GM19467 (cell line): Measurements from ENCODE around the gene CDKN2C.
"Not testable (repeated sequence)": the region's sequence is repeated elsewhere in the genome, so short reads cannot be mapped to it uniquely, and the experiment has no call there.

Experiments used
- ATAC-seq: cut with Tn5 transposase; IDR thresholded peaks from one replicate; pipeline ENCODE4 v1.9.1; 2021; ENCODE audit warnings: mild to moderate bottlenecking, moderate library complexity; ENCODE audit not compliant: unreplicated experiment

The CDKN2C gene

DNA sequence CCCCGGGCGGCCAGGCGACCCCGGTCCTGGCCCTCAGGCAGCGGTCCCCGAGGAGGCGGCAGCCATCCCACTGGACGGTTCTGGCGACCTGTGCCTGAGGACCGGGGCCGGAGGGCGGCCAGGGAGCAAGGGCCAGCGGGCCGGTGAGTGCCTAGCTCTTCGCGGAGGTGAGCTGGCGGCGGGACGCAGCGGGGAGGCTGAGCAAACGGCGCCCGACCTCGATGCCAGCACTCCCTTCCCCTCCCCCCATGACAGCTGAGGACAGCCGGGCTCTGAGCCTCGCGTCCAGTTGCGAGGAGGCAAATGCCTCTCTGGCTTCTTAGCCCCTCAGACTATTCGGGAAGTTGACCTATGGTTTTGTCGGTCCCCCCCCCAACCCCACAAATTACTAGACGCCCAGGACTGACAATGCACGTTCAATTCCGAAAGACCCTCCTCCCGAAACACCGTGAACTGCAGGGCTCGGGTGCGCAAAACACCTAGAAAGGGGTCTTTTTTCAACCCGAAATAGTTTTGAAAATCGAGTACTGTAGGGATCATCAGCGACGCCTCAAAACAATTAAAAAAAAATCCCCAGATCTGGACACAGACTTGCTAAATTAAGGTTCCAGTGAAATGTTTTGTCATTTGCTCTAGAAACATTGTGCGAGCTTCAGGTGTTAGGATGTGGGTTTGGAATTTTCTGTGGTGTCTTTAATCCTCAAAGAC, 8.3 kb downstream of the CDKN2C start:
- ATAC-seq: peak; percentile 44

DNA sequence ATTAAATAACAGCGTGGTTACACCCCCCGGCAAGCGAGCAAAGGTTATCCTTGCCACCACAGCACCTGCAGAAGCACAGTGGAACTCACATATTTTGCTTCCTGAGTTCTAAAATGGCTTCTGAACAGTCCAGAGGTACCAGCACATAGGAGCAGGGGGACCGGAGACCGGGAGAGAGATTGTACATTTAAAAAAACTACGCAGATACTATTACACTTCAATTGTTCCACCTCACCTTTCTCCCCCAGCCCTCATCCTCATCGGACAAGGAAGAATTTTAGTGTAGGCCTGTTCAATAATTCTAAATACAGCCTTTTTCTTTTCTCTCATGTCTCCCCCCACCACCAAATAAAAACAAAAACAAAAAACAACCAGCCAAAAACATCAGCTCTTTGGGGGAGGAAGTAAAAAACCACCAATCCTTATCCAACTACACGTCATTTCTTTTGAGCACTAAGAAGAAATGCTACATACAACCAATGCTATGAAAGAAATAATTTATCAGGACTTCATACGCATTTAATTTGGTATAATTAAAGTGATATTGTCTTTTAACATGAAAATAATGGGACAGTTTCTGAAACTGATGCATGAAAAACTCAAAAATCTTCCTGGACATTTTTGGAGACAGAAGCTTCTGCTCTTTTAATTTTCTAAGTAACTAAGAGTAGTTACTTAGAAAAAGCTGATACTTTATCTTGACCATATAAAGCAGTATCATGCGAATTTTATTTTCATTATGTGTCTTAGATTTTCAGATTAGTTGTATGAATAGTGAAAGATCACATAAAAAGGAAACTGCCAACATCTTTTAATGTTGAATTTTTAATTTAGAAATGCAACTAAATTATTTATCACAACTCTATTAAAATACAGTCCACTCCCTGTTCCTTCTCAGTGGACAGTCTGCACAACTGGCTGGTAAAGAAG, 9.1 kb downstream of the CDKN2C start:
- ATAC-seq: no peak

DNA sequence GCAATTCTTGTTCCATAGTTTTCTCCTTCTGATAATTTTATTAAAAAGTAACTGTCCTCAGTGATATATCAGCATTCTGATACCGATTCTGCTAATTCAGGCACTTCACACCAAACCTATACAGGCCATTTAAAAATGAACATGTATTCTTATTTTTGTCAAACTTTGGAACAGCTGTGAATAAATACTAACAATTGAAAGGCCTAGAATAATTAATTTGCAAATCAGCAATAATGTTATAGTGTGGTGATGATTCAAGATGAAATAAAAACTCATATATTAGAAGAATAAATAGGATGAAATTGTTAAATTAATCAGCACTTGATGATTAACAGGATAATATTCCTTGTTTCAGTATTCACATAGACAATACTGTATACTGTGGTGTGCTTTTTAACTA, 9.9 kb downstream of the CDKN2C start:
- no peak for ATAC-seq

DNA sequence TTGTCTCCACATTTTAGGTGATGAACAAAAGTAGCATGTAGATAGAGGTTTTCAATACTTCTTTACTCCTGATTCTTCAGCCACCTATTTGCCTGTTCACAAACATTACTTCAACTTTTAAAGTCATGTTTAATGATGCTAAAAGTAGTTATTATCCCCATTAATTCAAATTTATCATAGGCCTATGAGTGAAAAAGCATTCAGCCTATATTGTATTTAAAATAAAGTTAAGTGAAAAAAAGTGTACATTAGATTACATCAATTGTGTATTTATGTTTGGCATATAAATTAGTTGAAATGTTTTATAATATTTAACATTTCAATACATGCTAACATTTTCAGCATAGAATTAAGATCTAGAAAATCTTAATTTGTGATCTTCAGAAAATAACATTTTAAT, 10.5 kb downstream of the CDKN2C start:
- ATAC-seq: no peak

DNA sequence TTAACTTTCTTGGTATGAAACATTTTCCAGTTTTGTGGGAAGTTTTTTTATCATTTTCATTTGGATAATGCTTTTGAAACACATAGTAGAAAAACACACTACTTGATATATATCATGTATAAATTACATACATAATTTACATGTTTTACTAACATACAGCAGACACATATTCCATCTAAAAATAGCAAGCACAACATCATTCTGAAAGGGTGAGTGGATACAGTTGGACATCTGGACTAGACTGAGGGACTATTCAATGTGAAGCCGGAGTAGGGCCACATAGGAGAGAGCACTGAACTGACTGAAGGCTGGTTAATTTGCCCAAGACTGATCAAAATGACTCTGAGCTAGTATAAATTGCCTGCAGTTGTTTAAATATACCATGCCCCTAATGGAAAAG, 11.7 kb downstream of the CDKN2C start:
- ATAC-seq: no peak

DNA sequence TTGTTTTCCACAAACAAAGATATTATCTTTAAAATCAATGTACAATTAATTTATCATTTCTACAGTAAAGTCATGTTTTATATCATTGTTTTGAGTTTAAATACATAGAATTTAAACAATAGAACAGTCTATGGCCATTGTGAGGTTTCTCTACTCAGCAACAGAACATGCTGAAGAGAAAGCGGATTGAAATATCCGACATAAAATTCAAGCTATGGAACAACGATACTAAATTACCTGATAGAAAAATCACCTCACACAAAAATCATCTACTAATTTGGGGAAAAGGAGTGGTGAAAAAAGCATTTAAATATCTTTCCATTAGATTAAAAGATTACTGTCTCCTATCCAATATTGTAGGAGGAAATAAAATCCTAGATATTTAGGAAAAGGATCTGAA, 12.6 kb downstream of the CDKN2C start:
- no peak for ATAC-seq

DNA sequence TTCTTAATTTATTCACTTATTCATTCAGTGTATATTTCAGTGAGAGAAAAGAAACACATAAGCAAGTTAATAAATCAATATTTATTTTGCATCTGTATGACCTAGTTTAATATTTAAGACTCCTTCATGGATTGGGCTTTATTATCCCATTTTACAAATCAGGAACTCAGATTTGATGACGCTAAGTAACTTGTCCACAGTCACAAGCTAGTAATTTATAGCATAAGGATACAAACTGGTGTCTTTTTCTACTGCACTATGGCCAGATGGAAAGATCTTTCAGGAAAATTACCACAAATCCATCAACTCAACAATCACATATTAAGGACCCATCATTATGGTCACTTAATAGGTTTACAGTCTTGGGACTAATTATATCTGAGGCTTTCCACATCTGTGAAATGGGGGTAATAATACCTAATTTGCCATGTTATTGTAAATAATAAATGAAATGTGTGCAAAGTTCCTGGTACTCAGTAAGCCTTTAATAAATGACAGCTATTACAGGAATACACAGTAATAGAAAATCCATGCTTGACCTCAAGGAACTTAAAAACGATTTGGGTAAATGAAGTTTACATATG, 13.3 kb downstream of the CDKN2C start:
- no peak for ATAC-seq

DNA sequence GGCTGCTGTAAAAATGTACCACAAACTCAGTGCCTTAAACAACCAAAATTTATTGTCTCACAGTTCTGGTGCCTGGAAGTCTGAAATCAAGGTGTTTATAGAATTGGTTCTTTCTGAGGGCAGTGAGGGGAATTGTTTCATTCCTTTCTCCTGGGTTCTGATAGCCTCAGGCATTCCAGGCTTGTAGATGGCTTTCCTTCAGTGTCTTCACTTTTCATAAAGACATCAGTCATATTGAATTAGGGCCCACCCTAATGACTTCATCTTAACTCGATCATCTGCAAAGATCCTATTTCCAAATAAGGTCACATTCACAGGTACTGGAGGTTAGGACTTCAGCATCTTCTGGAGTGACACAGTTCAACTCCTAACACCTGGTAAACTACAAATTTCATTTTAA, 15.0 kb downstream of the CDKN2C start:
- ATAC-seq: no peak

DNA sequence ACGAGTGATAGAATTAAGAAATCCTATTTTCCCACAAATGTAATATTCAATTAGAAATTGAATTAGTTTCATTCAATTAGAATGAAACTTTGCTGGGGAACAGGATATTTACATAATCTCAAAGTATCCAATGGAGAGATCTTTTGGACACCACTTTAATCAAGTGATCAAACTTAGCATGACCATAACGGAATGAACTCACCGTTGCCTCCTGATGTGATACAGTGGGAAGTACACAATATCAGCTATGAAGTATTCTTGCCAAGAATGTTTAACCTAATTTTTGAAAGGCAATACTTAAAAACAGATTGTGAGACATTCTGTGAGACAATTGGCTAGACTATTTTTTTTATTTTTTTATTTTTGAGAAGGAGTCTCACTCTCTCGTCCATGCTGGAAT, 16.6 kb downstream of the CDKN2C start:
- ATAC-seq: no peak

DNA sequence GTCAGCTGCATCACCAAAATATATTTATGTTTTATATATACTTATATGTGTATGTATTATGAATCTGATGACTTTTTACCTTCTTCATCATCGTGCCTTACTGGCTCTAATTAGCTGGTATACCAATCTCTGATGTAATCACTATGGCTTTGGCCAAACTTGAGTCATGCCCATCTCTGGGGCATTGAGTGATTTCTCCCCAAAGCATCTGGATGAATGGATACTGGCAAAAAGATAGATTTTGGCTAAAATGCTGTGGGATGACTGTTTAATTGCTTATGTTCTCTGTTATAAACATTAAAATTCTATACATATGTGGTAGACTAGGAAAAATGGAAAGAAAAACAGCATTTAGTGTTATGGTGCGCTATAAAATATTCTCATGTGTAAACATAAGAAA, 19.6 kb downstream of the CDKN2C start:
- no peak for ATAC-seq

DNA sequence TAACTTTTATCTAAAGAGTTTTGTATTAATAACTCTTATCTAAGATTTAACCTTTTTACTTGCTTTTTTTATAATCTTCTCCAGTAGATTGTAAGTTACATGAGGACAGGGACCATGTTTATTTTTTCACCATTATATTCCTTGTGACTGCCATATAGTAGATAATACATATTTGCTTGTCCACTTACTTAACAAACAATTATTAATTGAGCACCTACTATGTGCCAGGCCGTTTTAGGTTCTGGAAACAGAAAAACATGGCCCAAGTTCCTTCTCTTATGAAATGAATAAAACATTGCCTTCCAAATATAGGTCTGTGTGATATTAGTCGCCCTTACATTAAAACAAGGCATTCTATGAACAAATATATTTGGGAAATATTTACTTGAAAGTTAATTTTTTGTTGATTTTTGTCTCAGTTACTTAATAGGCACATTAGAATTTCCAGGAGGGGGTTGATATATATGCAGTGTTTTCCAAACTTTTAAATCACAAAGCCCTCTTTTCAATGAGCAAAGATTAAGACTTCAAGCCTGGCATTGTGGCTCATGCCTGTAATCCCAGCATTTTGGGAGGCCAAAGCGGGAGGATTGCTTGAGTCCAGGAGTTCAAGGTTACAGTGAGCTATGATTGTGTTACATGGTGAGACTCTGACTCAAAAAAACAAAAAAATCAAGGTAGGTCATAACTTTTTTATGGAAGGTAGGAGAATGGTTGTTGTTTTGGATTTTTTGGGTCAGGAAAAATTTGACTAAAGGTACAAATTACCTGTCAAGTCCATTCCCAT, 22.7 kb downstream of the CDKN2C start:
- ATAC-seq: no peak

DNA sequence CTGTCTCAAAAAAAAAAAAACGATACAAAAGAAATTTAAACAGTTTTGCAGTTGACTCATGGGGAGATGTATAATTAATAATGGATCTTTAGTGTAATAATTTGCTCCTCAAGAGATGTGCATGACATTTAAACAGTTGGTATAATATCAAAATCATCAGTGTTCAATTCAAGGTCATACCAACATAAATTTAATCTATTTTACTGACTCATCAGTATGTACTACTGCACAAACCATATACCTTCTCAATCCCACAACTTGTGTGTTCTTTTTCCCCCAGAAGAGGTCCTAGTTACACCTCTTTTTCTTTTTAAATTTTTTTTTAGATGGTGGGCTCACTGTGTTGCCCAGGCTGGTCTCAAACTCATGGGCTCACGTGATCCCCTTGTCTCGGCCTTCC, 23.6 kb downstream of the CDKN2C start:
- ATAC-seq: no peak

DNA sequence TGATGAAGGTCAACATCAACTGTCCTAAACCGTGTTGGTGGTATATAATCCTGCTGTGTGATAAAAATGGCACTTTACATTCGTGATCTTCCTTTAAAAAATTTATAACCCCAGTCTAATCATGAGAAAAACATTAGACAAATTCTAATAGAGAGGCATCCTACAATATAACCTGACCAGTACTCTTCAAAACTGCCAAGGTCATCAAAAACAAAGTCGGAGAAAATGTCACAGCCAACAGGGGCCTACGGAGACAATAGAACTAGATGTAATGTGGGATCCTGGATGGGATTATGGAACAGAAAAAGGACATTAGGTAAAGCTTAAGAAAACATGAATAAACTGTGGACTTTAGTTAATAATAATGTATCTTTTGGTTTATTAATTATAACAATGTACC, 25.0 kb downstream of the CDKN2C start:
- no peak for ATAC-seq

DNA sequence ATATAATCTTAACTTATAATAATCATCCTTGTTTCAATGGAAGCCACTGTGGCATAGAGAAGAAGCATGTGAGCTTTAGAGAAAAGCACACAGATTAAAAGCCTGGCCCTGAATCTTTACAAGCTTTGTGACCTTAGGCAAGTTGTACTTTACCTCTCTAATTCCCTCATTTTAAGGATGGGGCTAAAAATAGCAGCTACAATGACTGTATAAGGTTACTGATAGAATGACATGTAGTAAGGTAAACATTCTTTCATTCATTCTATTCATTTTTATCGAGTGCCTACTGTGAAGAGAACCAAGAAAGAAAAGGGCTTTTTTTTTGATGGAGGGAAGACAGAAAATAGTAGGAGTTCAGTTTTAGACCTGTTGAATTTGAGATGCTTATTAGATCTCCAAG, 25.6 kb downstream of the CDKN2C start:
- no peak for ATAC-seq

DNA sequence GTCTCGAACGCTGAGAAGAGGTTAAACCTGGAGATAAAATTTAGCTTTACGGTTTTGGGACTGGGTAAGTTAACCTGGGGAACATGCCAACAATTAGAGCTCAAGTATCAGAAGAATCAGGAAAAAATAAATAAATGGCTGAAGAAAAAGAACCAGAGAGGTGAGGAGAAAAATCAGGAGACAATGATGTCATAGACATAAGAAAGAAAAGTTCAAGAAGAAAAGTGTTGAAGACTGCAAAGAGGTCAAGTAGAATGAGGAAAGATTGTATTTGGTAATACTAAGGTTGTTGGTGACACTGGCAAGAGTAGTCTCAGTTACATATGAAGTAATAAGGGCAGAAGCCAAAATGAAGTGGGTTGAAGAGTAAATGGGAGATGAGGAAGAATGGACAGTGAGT, 26.0 kb downstream of the CDKN2C start:
- ATAC-seq: no peak

DNA sequence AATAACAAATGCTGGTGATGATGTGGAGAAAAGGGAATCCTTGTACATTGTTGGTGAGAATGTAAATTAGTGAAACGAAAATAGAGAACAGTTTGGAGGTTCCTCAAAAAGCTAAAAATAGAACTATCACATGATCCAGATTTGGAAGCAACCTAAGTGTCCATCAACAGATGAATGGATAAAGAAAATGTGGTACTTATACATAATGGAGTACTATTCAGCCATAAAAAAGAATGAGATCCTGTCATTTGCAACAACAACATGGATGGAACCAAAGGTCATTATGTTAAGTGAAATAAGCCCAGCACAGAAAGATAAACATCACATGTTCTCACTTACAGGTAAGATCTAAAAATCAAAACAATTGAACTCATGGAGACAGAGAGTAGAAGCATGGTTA, 29.3 kb downstream of the CDKN2C start:
- not testable (repeated sequence) for ATAC-seq

DNA sequence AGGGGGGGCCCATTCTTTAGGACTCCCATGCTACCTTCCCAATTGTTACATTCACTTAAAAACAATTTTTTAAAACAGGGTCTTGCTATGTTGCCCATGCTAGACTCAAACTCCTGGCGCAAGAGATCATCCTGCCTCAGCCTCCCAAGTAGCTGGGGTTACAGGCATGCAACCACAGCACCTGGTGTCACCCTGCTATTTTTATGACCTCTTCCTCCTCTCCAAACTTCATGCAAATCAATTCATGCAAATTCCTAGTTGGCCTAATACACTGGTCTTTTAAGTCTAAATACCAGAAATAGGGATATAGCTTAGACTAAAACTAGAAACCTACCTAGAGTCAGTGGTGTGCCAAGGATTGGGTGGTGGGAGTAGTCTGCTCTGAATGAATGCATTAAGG, 30.1 kb downstream of the CDKN2C start:
- ATAC-seq: peak; percentile 59

DNA sequence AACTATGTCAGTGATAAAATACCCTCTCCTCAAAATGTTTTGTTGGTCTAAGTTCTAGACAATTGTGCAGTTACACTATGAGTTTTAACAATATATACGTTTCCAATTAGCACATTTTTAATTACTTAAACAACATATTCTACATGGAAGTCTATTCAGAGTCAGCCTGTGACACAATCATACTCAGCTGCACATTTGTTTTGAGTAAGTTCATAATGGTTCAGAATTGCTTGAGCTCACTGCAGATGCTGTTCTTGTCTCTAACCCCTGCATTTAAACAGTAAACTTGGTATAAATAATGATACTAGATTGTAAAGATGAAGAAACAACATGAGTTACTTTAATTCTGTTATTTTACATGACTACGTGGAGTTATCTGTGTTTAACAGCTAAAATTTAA, 30.6 kb downstream of the CDKN2C start:
- ATAC-seq: peak; percentile 27

DNA sequence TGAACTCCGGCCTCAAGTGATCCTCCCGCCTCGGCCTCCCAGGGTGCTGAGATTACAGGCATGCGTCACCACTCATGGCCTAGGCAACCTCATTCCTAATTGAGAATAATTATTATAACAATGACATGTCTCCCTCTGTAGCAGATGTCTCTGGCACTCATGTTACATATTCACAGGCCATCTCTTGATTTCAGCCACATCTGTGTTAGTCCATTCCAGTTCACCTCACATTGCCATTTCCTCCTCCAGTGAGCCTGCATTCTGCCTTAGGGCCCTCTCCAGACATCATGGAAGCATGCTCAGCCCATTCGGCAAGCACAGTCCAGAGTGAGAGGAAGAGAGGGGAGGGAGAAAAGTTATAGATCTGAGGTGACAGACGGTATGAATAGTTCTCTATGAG, 32.5 kb downstream of the CDKN2C start:
- ATAC-seq: no peak

DNA sequence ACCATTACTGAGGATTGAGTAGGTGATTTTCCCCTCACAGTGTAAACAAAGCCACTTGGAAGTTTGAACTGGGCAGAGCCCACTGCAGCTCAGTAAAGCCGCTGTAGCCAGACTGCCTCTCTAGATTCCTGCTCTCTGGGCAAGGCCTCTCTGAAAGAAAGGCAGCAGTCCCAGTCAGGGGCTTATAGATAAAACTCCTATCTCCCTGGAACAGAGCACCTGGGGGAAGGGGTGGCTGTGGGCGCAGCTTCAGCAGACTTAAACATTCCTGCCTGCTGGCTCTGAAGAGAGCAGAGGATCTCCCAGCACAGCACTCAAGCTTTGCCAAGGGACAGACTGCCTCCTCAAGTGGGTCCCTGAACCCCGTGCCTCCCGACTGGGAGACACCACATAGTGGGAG, 35.5 kb downstream of the CDKN2C start:
- ATAC-seq: not testable (repeated sequence)

DNA sequence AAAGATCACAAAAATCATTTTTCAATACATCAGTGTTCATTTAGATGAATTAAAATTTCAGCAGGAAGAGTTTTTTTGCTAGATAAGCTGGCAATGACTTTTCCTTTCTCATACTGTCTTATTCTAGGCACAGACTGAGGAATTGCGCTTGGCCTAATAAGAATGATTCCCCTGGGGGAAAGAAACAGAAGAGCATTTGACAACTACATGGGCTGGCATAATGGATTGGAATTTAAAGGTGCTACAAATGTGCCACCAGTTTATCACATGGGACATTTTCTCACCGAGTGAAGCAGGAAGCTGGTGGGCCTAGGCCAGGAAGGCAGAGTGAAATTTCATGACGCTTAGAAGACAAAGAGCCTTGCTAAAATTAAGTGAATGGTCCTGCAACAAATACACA, 39.3 kb downstream of the CDKN2C start:
- ATAC-seq: no peak
